NCI-H82 treated with DMSO at 0.1 percent for 48 hours (cell line): ENCODE data around the gene MTA1.

Experiments used
- DNase-seq: peaks from one replicate; lab custom pipeline; 2025; ENCODE audit not compliant: unreplicated experiment; lab: John Stamatoyannopoulos, UW

Gene MTA1

GRCh38 chr14:105419195-105420091 is at the start of gene MTA1:
Gene MTA1 (plus strand): TSS chr14:105419827. CDS start chr14:105420036, 209 bp downstream.
- DNase-seq = no peak

- no peak for DNase-seq
Measured at GRCh38 chr14:105374389-105374788, 45.2 kb upstream of the MTA1 start.

GRCh38 chr14:105375635-105376057 is 44.0 kb upstream of the MTA1 start:
- no peak for DNase-seq

- no peak for DNase-seq
Measured at GRCh38 chr14:105376521-105377440, 42.8 kb upstream of the MTA1 start.

GRCh38 chr14:105377555-105378182 is 42.0 kb upstream of the MTA1 start:
- DNase-seq = no peak

GRCh38 chr14:105378199-105378598 is 41.4 kb upstream of the MTA1 start:
- DNase-seq = no peak

- DNase-seq = no peak
Measured at GRCh38 chr14:105378873-105379685, 40.5 kb upstream of the MTA1 start.

- DNase-seq = no peak
Measured at GRCh38 chr14:105379946-105380345, 39.7 kb upstream of the MTA1 start.

- DNase-seq = no peak
Measured at GRCh38 chr14:105380756-105381155, 38.9 kb upstream of the MTA1 start.

- DNase-seq = no peak
Measured at GRCh38 chr14:105381446-105382342, 37.9 kb upstream of the MTA1 start.

- no peak for DNase-seq
Measured at GRCh38 chr14:105382343-105383082, 37.1 kb upstream of the MTA1 start.

- no peak for DNase-seq
Measured at GRCh38 chr14:105383083-105383730, 36.4 kb upstream of the MTA1 start.

- no peak for DNase-seq
Measured at GRCh38 chr14:105384041-105384557, 35.5 kb upstream of the MTA1 start.

- no peak for DNase-seq
Measured at GRCh38 chr14:105384605-105385321, 34.9 kb upstream of the MTA1 start.

GRCh38 chr14:105385322-105385637 is 34.3 kb upstream of the MTA1 start:
- no peak for DNase-seq

GRCh38 chr14:105385698-105386365 is 33.8 kb upstream of the MTA1 start:
- no peak for DNase-seq
